Endodermal cell (in vitro differentiated cells): ENCODE results near the gene UCKL1. TPM values are rescaled to one million over a fixed set of nuclear protein-coding genes. Genes with fewer than 3 reads are reported as not detected.

Experiments
- DNase-seq: peaks from one replicate; pipeline ENCODE4 v3.0.0-alpha.2; 2017
- H3K27ac ChIP-seq: 2 replicates; pipeline ENCODE4 v1.5.1; 2013; ENCODE audit warnings: mild to moderate bottlenecking, low read depth, low read length, moderate library complexity
- H3K27me3 ChIP-seq: 2 replicates; pipeline ENCODE4 v1.6.1; 2013; ENCODE audit warnings: mild to moderate bottlenecking, low read length, moderate library complexity; ENCODE audit not compliant: insufficient read depth, control insufficient read depth, poor library complexity, severe bottlenecking
- H3K36me3 ChIP-seq: 2 replicates; pipeline ENCODE4 v1.7.0; 2013; ENCODE audit warnings: mild to moderate bottlenecking, low read length, moderate library complexity; ENCODE audit not compliant: control insufficient read depth, insufficient read depth
- H3K4me1 ChIP-seq: one replicate; pipeline ENCODE4 v1.7.0; 2013; ENCODE audit warnings: low read length; ENCODE audit not compliant: control insufficient read depth, insufficient read depth
- H3K4me3 ChIP-seq: 2 replicates; pipeline ENCODE4 v1.5.1; 2013; ENCODE audit warnings: mild to moderate bottlenecking, low read length, moderate library complexity
- H3K9ac ChIP-seq: 2 replicates; pipeline ENCODE4 v1.6.1; 2013; ENCODE audit warnings: mild to moderate bottlenecking, low read length, moderate library complexity; ENCODE audit not compliant: poor library complexity, severe bottlenecking; ENCODE audit errors: extremely low read depth
- H3K9me3 ChIP-seq: 2 replicates; pipeline ENCODE4 v1.6.1; 2013; ENCODE audit warnings: mild to moderate bottlenecking, low read length, moderate library complexity; ENCODE audit not compliant: control insufficient read depth
- H3K27ac Mint-ChIP-seq: 2 replicates; pipeline ENCODE4 v1.8.0; 2020; ENCODE audit warnings: mixed read lengths
- H3K27me3 Mint-ChIP-seq: 2 replicates; pipeline ENCODE4 v1.8.0; 2021; ENCODE audit warnings: mild to moderate bottlenecking, mixed read lengths; ENCODE audit not compliant: insufficient read depth
- H3K36me3 Mint-ChIP-seq: 2 replicates; pipeline ENCODE4 v1.8.0; 2020; ENCODE audit warnings: low read depth, mixed read lengths
- H3K4me1 Mint-ChIP-seq: 2 replicates; pipeline ENCODE4 v1.8.0; 2020; ENCODE audit warnings: mixed read lengths
- H3K4me3 Mint-ChIP-seq: 2 replicates; pipeline ENCODE4 v1.8.0; 2020; ENCODE audit warnings: mild to moderate bottlenecking, moderate library complexity, mixed read lengths
- H3K9me3 Mint-ChIP-seq: 2 replicates; pipeline ENCODE4 v1.8.0; 2020; ENCODE audit warnings: mild to moderate bottlenecking, mixed read lengths
- WGBS, 2 experiments: methylation state at CpG; one replicate each; pipeline versions ENCODE4 v1.1.5 to v1.1.7; 2013; ENCODE audit warnings: missing lambda C conversion rate in 2 of 2, mixed read lengths in 1 of 2; ENCODE audit not compliant: insufficient coverage in 1 of 2, insufficient read length in 1 of 2; 5-methylcytosine and 5-hydroxymethylcytosine counted together
- total RNA-seq, 2 donors: library from RNA; stranded (reverse); fragmentation: NEBNext Ultra II Directional in 1 of 2; extraction: Animal tissue kit (Norgen Biotek cat#: 25700) in 1 of 2; gene quantifications; 2 replicates in 1 of 2; 3 replicates in 1 of 2; pipeline ENCODE4 v1.2.1, GENCODE V29; 2021
- TF ChIP-seq, protein P1 (sequence below): fragments of 200-600 bp; sonication (generic); conservative IDR thresholded peaks from 2 replicates; pipeline ENCODE4 v1.5.0; 2021; ENCODE audit warnings: antibody characterized with exemption, mild to moderate bottlenecking

The UCKL1 gene
- total RNA-seq, 2 donors from 2014 or later = 36.5 to 47.8 TPM

DNA sequence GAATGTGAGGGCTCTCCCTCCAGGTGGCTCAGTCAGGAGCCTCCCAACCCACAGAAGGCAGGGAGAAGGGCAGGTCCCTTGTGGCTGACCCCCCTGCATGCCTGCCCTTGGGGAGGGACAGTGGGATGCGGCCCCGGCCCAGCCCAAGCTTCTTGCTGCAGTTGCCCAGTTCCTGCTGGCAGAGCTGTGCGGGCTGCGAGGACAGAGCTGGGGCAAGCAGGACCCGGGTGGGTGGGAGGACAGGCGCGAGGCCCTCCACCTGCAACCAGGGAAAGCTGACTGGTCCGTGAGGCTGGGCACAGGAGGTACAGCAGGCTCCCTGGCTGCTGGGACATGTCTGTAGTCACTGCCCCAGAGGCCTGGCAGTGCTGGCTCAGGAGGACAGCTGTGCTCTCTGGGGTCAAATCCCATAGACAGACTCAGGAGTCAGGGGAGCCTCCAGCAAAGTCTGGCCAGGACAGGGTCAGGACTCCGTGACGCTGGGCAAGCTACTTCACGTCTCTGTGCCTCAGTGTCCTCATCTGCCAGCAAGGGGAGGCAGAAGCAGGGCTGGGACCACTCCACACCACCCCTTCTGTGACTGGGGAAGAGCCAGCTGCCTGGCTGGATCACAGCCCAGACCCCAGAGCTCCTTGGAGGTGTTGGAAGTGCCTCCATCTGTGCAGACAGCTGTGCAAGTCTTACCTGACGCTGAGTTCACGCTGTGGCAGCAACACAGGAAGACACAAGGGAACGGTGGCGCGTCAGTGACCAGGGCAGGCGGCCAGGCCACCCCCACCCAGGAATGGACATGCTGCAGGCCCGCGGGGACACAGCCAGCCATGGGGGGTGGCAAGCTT lies 13.0 kb downstream of the UCKL1 start:
- no peak overlapping the region for H3K27ac Mint-ChIP-seq
- H3K27ac ChIP-seq = peak overlapping the region; percentile 57
- no peak overlapping the region for H3K9ac ChIP-seq
- H3K27me3 Mint-ChIP-seq = no peaks in the 10 kb centered on the region
- H3K36me3 Mint-ChIP-seq = peaks cover 17% of the 10 kb centered on the region
- no peak overlapping the region for H3K4me3 Mint-ChIP-seq
- TF ChIP-seq, protein P1, sequence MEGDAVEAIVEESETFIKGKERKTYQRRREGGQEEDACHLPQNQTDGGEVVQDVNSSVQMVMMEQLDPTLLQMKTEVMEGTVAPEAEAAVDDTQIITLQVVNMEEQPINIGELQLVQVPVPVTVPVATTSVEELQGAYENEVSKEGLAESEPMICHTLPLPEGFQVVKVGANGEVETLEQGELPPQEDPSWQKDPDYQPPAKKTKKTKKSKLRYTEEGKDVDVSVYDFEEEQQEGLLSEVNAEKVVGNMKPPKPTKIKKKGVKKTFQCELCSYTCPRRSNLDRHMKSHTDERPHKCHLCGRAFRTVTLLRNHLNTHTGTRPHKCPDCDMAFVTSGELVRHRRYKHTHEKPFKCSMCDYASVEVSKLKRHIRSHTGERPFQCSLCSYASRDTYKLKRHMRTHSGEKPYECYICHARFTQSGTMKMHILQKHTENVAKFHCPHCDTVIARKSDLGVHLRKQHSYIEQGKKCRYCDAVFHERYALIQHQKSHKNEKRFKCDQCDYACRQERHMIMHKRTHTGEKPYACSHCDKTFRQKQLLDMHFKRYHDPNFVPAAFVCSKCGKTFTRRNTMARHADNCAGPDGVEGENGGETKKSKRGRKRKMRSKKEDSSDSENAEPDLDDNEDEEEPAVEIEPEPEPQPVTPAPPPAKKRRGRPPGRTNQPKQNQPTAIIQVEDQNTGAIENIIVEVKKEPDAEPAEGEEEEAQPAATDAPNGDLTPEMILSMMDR = no peak
- no peaks in the 10 kb centered on the region for H3K9me3 ChIP-seq
- no peak for DNase-seq
- H3K36me3 ChIP-seq = peaks cover 20% of the 10 kb centered on the region
- no peak overlapping the region for H3K4me3 ChIP-seq
- no peaks in the 10 kb centered on the region for H3K27me3 ChIP-seq
- H3K9me3 Mint-ChIP-seq = peaks cover 1% of the 10 kb centered on the region
- H3K4me1 ChIP-seq = no peaks in the 10 kb centered on the region
- 96 to 98% methylated on average over 15 to 19 of the region's 19 CpGs for whole genome bisulfite sequencing, 2 experiments
- no peaks in the 10 kb centered on the region for H3K4me1 Mint-ChIP-seq

DNA sequence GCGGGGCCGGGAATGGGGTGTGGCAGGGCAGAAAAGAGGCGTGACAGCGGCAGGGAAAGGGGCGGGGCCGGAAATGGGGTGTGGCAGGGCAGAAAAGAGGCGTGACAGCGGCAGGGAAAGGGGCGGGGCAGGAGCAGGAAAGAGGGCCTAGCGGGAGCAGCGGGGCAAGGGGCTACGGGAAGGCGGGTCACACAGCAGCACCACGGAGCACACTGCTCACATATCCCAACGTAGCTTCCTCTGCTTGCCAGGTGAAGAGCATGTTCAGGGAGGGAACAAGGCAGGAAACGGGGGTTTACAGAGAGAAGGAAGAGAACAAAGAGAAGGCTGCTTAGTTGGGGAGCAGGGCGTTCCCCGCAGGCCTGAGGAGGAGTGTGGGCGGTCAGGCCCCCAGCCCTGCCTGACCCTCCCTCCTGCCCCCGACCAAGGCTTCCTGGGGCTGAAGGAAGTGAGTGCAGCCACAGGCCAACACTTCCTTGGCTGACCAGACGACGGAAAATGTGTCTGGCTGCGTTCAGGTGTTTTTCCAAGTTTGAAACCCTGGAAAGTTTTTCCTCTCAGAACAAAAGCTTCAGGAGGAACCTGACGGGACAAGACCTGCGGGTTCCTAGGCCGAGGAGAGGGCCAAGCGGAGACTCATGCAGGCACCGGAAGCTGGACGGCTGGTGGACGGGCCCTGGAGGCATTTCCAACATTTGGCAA lies 13.8 kb downstream of the UCKL1 start:
- H3K4me1 ChIP-seq = no peaks in the 10 kb centered on the region
- TF ChIP-seq, protein P1 = no peak
- H3K27me3 Mint-ChIP-seq = no peaks in the 10 kb centered on the region
- no peak overlapping the region for H3K9ac ChIP-seq
- no peak overlapping the region for H3K4me3 ChIP-seq
- no peak overlapping the region for H3K27ac Mint-ChIP-seq
- peaks cover 27% of the 10 kb centered on the region for H3K36me3 ChIP-seq
- no peaks in the 10 kb centered on the region for H3K9me3 Mint-ChIP-seq
- no peaks in the 10 kb centered on the region for H3K9me3 ChIP-seq
- peak overlapping the region; percentile 57 for H3K27ac ChIP-seq
- 84 to 86% methylated on average over 16 to 29 of the region's 30 CpGs for WGBS, 2 experiments
- H3K4me1 Mint-ChIP-seq = no peaks in the 10 kb centered on the region
- H3K4me3 Mint-ChIP-seq = no peak overlapping the region
- H3K27me3 ChIP-seq = no peaks in the 10 kb centered on the region
- H3K36me3 Mint-ChIP-seq = peaks cover 17% of the 10 kb centered on the region
- DNase-seq = peak; percentile 91

DNA sequence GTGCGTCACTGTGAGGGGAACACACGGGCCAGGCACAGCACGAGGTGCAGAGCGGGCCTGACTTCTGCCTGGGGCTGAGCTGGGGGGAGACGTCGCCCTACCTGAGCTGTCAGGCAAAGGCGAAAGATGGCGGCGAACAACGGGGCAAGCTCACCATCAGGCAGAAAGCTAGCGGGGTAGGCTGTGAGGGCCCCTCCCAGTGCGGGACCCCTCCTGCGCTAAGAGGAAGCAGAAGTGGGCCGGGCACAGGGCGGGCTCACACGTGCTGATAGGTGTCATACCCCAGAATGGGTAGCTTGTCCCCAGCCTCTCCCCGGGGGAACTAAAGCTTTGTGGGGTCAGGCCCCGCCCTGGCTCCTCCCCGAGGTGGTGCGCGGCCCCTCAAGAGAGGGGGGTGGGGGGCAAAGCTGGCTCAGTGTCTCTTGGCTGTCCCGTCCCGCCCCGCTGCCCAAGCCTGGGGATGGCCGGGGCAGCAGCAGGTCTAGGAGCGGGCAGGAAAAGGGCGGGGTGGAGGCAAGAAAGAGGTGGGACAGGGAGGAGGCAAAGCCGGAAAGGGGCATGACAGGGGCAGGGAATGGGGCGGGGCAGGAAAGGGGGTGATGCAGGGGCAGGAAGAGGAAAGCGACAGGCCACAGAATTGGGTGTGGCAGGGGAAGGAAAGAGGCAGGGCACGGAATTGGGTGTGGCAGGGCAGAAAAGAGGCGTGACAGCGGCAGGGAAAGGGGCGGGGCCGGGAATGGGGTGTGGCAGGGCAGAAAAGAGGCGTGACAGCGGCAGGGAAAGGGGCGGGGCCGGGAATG lies 14.7 kb downstream of the UCKL1 start:
- no peak overlapping the region for H3K9ac ChIP-seq
- Mint-ChIP-seq H3K9me3 (no peaks in the 10 kb centered on the region), H3K4me3 (no peak overlapping the region), H3K4me1 (no peaks in the 10 kb centered on the region), H3K27me3 (no peaks in the 10 kb centered on the region), H3K27ac (no peak overlapping the region), H3K36me3 (peaks cover 17% of the 10 kb centered on the region)
- H3K9me3 ChIP-seq = no peaks in the 10 kb centered on the region
- no peak overlapping the region for H3K4me3 ChIP-seq
- H3K4me1 ChIP-seq = no peaks in the 10 kb centered on the region
- no peaks in the 10 kb centered on the region for H3K27me3 ChIP-seq
- peaks cover 29% of the 10 kb centered on the region for H3K36me3 ChIP-seq
- 96% methylated on average over 15 to 30 of the region's 39 CpGs for WGBS, 2 experiments
- no peak overlapping the region for H3K27ac ChIP-seq
- peak; percentile 97 for DNase-seq
- TF ChIP-seq, protein P1 = no peak
